Measurements from ENCODE around the gene SPAAR. TPM values are rescaled to one million over a fixed set of nuclear protein-coding genes. Genes with fewer than 3 reads are reported as not detected.

The SPAAR gene
- total and polyA plus RNA-seq, 9 of the 15 experiments (the other 6 are each of a cell fraction or from before 2014, with no cell fraction given) = not detected

DNA sequence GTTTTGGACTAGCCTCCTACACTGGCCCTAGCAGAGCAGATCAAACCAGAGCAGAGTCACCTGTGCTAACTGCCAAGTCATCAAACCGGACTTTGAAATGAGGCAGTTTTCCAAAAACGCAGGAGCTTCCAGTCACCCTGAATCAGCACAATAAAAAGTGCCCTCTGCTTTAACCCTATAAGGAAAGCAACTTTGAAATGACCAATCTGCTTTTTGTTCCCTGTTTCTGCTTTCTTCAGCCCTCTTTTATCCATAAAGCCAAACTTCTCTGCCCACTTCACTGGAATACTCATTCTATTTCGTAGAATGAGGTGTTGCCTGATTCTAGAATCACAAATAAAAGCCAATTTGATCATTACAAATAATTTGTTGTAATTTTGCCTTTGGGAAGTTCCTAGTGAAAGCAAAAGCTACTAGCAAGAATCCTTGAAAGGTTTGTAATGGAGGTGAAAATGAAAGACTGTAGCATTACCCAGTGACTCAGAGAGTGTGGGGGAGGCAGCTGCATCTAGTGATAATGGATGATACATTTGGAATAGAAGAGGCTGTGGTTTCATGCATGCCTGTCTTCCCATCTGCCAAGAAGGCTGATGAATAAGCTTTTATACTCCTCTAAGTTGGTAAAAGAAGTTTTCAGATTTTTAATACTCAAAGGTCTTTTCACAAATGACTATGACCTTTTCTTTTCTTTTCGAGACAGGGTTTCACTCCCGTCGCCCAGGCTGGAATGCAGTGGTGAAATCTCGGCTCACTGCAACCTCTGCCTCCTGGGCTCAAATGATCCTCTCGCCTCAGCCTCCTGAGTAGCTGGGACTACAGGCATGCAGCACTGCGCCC is 14.9 kb downstream of the SPAAR start (continued):
- TF ChIP-seq FOS (IDR thresholded peaks at IDR 0.05; ENCODE audit: extremely low read depth, insufficient read length) (peak; percentile 60), NCOA1 (IDR thresholded peaks at IDR 0.05; ENCODE audit: low read depth) (0 out of 2 replicates have a peak, but pooled peaks have one; percentile 40), ZNF146 (CRISPR knock-in tag; IDR thresholded peaks at IDR 0.05; ENCODE audit: unreplicated experiment) (no peak), POLR2H (tag; IDR thresholded peaks at IDR 0.05; ENCODE audit: low read depth) (peak; percentile 80), TSC22D4 (tag; IDR thresholded peaks at IDR 0.05) (no peak), STAT5B (CRISPR knock-in tag; IDR thresholded peaks at IDR 0.05) (no peak), PRMT5 (CRISPR knock-in tag; IDR thresholded peaks at IDR 0.05) (no peak), ZNF76 (CRISPR knock-in tag; IDR thresholded peaks at IDR 0.05; ENCODE audit: borderline replicate concordance) (no peak), CEBPG (CRISPR knock-in tag; IDR thresholded peaks at IDR 0.05) (no peak), CEBPG (tag; conservative IDR thresholded peaks at IDR 0.05 in 1 of 2, IDR thresholded peaks at IDR 0.05 in 1 of 2) (no peak), ZNF354B (CRISPR knock-in tag; IDR thresholded peaks at IDR 0.05) (no peak), NBN (IDR thresholded peaks at IDR 0.05; ENCODE audit: low read depth) (peak; percentile 37; the same call in 1 of the 2 replicates), ZNF224 (CRISPR knock-in tag; IDR thresholded peaks at IDR 0.05) (no peak)
- TF ChIP-seq, protein P1, sequence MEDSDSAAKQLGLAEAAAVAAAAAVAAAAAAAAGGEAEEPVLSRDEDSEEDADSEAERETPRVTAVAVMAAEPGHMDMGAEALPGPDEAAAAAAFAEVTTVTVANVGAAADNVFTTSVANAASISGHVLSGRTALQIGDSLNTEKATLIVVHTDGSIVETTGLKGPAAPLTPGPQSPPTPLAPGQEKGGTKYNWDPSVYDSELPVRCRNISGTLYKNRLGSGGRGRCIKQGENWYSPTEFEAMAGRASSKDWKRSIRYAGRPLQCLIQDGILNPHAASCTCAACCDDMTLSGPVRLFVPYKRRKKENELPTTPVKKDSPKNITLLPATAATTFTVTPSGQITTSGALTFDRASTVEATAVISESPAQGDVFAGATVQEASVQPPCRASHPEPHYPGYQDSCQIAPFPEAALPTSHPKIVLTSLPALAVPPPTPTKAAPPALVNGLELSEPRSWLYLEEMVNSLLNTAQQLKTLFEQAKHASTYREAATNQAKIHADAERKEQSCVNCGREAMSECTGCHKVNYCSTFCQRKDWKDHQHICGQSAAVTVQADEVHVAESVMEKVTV (CRISPR knock-in tag; IDR thresholded peaks at IDR 0.05) = no peak
- TF ChIP-seq, protein P2, sequence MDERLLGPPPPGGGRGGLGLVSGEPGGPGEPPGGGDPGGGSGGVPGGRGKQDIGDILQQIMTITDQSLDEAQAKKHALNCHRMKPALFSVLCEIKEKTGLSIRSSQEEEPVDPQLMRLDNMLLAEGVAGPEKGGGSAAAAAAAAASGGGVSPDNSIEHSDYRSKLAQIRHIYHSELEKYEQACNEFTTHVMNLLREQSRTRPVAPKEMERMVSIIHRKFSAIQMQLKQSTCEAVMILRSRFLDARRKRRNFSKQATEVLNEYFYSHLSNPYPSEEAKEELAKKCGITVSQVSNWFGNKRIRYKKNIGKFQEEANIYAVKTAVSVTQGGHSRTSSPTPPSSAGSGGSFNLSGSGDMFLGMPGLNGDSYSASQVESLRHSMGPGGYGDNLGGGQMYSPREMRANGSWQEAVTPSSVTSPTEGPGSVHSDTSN (CRISPR knock-in tag; IDR thresholded peaks at IDR 0.05; ENCODE audit: low read depth) = no peak
- TF ChIP-seq, protein P2 (tag; conservative IDR thresholded peaks at IDR 0.05; ENCODE audit: low read depth) = no peak; the same call in 1 of the 2 replicates
- TF ChIP-seq, protein P3, sequence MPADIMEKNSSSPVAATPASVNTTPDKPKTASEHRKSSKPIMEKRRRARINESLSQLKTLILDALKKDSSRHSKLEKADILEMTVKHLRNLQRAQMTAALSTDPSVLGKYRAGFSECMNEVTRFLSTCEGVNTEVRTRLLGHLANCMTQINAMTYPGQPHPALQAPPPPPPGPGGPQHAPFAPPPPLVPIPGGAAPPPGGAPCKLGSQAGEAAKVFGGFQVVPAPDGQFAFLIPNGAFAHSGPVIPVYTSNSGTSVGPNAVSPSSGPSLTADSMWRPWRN (IDR thresholded peaks at IDR 0.05; ENCODE audit: low read depth) = peak; percentile 53; the same call in 1 of the 2 replicates
- TF ChIP-seq, protein P4, sequence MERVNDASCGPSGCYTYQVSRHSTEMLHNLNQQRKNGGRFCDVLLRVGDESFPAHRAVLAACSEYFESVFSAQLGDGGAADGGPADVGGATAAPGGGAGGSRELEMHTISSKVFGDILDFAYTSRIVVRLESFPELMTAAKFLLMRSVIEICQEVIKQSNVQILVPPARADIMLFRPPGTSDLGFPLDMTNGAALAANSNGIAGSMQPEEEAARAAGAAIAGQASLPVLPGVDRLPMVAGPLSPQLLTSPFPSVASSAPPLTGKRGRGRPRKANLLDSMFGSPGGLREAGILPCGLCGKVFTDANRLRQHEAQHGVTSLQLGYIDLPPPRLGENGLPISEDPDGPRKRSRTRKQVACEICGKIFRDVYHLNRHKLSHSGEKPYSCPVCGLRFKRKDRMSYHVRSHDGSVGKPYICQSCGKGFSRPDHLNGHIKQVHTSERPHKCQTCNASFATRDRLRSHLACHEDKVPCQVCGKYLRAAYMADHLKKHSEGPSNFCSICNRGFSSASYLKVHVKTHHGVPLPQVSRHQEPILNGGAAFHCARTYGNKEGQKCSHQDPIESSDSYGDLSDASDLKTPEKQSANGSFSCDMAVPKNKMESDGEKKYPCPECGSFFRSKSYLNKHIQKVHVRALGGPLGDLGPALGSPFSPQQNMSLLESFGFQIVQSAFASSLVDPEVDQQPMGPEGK (CRISPR knock-in tag; IDR thresholded peaks at IDR 0.05; ENCODE audit: borderline replicate concordance) = no peak
- TF ChIP-seq, protein P5, sequence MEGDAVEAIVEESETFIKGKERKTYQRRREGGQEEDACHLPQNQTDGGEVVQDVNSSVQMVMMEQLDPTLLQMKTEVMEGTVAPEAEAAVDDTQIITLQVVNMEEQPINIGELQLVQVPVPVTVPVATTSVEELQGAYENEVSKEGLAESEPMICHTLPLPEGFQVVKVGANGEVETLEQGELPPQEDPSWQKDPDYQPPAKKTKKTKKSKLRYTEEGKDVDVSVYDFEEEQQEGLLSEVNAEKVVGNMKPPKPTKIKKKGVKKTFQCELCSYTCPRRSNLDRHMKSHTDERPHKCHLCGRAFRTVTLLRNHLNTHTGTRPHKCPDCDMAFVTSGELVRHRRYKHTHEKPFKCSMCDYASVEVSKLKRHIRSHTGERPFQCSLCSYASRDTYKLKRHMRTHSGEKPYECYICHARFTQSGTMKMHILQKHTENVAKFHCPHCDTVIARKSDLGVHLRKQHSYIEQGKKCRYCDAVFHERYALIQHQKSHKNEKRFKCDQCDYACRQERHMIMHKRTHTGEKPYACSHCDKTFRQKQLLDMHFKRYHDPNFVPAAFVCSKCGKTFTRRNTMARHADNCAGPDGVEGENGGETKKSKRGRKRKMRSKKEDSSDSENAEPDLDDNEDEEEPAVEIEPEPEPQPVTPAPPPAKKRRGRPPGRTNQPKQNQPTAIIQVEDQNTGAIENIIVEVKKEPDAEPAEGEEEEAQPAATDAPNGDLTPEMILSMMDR (IDR thresholded peaks at IDR 0.05 in 2 of 3, conservative IDR thresholded peaks at IDR 0.05 in 1 of 3; ENCODE audit: insufficient read depth in 2 of 3, low read depth in 1 of 3, low read length in 3 of 3) = no peak

Measured in K562 (cell line).